GM10248 (cell line): Measurements from ENCODE around the gene WWP2.

Experiments used
- CTCF ChIA-PET: fragments of 300-600 bp; sonication (Branson Sonifier 250); formaldehyde crosslinking; extraction: SDS; loops from one replicate; lab custom pipeline; 2021; ENCODE audit warnings: antibody characterized with exemption; lab: Yijun Ruan, JAX
- POLR2A ChIA-PET: fragments of 350-650 bp; sonication (Branson Sonifier 250); formaldehyde crosslinking; extraction: SDS; loops from one replicate; lab custom pipeline; 2020; ENCODE audit warnings: antibody characterized with exemption; lab: Yijun Ruan, JAX
- DNase-seq: peaks from one replicate; pipeline ENCODE4 v3.0.0; 2012; ENCODE audit errors: extremely low spot score
- CTCF ChIP-seq: IDR thresholded peaks from 2 replicates; pipeline ENCODE4 v1.5.1; 2012; ENCODE audit warnings: mild to moderate bottlenecking, low read depth; ENCODE audit errors: extremely low read depth, missing control alignments, control extremely low read depth

The WWP2 gene

GRCh38 chr16:69863401-69864281 is 101.5 kb downstream of the WWP2 start:
- DNase-seq: no peak
- POLR2A ChIA-PET: no interaction called here
- TF ChIP-seq CTCF: no peak
- CTCF ChIA-PET: interaction anchor here (1.0 to 1.1 kb wide), 2 partner anchors 68 to 69 kb away, joined by 3 to 4 read pairs; no protein-coding TSS in a partner anchor

- ChIA-PET CTCF (interaction anchor here (1.5 kb wide), 1 partner anchor 24 kb away, joined by 6 read pairs; no protein-coding TSS in a partner anchor), POLR2A (no interaction called here)
- TF ChIP-seq CTCF: no peak
- DNase-seq: no peak
Observed at GRCh38 chr16:69865701-69866100, 103.6 kb downstream of the WWP2 start.

GRCh38 chr16:69867784-69868560 is 105.8 kb downstream of the WWP2 start:
- TF ChIP-seq CTCF: no peak
- no peak for DNase-seq
- ChIA-PET CTCF (interaction anchor here (1.2 to 2.2 kb wide), 5 partner anchors 11 to 71 kb away, joined by 3 to 10 read pairs (median 6); no protein-coding TSS in a partner anchor), POLR2A (no interaction called here)

GRCh38 chr16:69870761-69871160 is 108.6 kb downstream of the WWP2 start:
- POLR2A ChIA-PET: no interaction called here
- CTCF ChIA-PET: interaction anchor here (2.1 kb wide), 2 partner anchors 12 to 57 kb away, joined by 6 to 9 read pairs; no protein-coding TSS in a partner anchor
- no peak for TF ChIP-seq CTCF
- DNase-seq: no peak

GRCh38 chr16:69871708-69872107 is 109.6 kb downstream of the WWP2 start:
- no peak for TF ChIP-seq CTCF
- DNase-seq: no peak
- CTCF ChIA-PET: interaction anchor here (2.1 kb wide), 2 partner anchors 13 to 56 kb away, joined by 6 to 9 read pairs; no protein-coding TSS in a partner anchor
- POLR2A ChIA-PET: no interaction called here

- DNase-seq: no peak
- ChIA-PET CTCF (interaction anchor here (1.1 to 1.7 kb wide), 3 partner anchors 11 to 15 kb away, joined by 3 to 6 read pairs (median 4); no protein-coding TSS in a partner anchor), POLR2A (no interaction called here)
- no peak for TF ChIP-seq CTCF
Observed at GRCh38 chr16:69872888-69873287, 110.8 kb downstream of the WWP2 start.
